AG20443 (cell line): ENCODE measurements around the gene HYAL1.
"Not testable (repeated sequence)": the region's sequence is repeated elsewhere in the genome, so short reads cannot be mapped to it uniquely, and the experiment has no call there.

ENCODE experiments used
- DNase-seq: peaks from one replicate; pipeline ENCODE4 v3.0.0; 2012; ENCODE audit warnings: low spot score, mixed read lengths

HYAL1 gene

DNA sequence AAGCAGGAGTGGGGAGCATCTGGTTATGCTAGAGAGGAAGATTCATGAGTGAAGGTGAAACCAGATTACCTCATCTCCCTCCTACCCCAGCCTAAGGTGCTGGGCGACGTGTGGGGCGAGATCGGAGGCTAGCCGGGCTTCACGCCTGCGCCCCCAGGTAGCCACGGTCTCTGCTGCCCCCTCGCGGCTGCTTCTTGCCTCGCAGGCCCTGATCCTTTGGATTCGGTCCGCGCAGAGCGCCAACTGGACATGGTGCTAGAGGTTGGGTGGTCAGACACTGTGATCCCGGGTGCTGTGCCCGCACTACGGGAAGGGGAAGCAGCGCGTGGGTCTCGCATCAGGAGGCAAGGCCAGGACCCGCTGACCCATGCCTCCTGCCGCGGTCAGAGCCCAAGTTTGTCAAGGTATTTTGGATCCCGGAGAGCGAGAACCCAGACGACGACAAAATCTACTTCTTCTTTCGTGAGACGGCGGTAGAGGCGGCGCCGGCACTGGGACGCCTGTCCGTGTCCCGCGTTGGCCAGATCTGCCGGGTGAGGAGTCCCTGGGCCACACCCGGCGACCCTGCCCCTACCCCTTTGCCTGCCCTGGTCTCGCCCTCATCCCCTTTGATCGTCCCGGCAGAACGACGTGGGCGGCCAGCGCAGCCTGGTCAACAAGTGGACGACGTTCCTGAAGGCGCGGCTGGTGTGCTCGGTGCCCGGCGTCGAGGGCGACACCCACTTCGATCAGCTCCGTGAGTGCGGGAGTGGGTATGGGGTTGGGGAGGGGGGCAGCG is 30.3 kb downstream of the HYAL1 start:
- peak; percentile 93 for DNase-seq

GRCh38 chr3:50272538-50272910 is 30.9 kb downstream of the HYAL1 start:
- DNase-seq, result not testable (repeated sequence)

GRCh38 chr3:50271314-50271936 is 31.9 kb downstream of the HYAL1 start:
- DNase-seq, result no peak

- no peak for DNase-seq
These were observed 32.8 kb downstream of the HYAL1 start for GRCh38 chr3:50270422-50271224.

DNA sequence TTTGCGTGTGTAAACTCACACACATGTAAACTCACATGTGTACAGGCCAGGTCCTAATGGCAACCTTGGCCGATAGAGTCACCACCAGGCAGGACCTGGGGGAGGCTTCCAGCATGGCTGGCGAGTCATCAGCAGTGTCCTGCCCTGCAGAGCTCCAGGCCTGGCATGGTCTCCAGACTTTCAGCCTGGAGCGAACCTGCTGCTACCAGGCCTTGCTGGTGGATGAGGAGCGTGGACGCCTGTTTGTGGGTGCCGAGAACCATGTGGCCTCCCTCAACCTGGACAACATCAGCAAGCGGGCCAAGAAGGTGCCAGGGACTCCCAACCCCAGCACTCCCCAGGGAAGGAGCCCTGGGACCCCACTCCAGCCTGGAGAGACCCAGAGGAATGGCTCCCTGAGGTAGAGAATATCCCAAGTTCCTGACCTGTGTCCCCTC is 33.4 kb downstream of the HYAL1 start:
- DNase-seq, result peak; percentile 78

DNA sequence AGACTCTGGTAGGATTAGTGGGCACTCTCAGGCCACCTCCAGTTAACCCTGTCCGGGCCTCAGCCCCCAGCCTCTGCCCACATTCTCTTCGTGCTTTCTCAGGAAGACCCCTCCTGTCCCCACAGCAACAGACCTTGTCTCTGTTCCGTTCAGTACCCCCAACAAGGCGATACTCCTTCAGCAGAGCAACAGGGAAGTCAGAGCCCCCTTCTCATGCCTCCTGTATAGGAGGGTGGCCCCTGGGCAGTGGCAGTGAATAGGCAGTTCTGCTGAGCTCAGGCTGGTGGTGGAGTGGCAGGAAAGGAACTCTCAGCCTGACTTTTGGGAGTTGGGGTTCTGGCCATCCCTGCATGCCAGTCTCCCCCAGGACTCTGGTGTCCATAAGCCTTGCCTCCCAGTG is 33.9 kb downstream of the HYAL1 start:
- DNase-seq, result no peak

- peak; percentile 58 for DNase-seq
These were observed 34.5 kb downstream of the HYAL1 start, which contains the start of gene SEMA3B for GRCh38 chr3:50268703-50269451. SEMA3B (plus strand) TSS chr3:50269147; CDS start chr3:50269241, 94 bp downstream.

GRCh38 chr3:50268276-50268675 is 35.1 kb downstream of the HYAL1 start:
- DNase-seq, result no peak

DNA sequence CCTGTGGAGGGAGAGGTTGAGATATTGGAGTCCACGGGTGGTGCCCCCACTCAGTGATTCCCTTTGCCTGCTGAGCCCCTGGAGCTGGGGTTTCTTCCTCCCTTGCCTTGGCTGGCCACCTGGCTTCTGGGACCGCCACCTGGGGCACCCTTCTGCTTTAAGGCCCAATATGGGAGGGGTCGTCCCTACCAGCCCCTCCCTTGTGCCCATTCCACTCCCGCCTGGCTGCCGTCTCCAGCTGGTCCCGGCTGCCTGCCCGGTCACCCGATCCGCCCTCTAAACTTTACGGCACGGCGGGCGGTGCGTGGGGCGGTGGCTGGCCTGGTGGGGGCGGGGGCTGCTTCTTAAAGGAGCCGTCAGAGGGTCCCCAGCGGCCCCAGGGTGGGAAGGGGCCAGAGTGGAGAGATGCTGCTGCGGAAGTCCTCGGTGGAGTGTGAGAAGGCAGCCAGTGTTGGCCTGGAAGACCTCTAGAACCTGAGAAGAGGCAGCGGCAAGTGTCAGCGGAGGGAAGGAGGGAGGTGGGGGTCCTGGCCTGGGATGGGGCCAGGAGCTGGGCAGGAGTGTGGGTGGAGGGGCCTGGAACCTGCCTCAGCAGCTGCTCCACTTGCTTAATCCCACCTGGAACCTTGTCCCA is 36.0 kb downstream of the HYAL1 start:
- peak; percentile 72 for DNase-seq

GRCh38 chr3:50266836-50267235 is 36.5 kb downstream of the HYAL1 start:
- DNase-seq, result no peak

DNA sequence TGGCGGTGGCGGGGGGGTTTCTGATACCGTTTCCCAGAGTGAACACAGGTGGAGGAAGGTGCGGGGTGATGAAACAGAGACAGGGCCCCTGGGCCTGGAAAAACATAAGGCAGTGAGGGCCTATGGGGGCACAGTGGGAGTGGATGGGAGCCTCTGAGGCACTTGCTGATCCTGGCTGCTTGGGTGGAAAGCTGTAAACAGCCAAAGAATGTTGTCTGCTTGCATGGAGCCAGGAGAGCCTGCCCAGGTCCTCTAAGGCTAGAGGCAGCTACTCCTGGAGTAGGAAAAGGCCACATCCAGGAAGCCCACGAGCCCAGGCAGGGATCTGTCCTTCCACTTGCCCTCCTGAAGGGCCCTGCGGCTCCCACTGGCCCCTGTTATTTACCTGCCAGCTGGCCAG is 37.4 kb downstream of the HYAL1 start:
- DNase-seq, result peak; percentile 38

DNA sequence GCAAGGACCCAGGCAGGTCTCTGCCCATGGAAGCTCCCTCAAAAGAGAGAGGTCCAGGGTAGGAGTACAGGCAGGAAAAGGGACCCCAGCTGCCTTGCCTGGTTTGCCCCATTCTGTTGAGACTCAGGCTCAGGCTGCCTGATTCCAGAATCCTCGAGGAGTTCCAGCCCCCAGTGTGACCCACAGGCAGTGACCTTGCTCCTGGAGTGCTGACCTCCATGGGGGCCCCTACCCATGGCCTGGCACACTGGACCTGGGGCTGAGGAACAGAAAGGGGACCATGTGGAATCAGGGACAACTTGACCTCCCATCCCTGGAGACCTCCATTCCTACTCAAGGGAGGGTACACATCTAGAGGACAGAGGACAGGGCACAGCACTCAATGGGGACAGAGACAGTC is 37.8 kb downstream of the HYAL1 start:
- no peak for DNase-seq

- no peak for DNase-seq
These were observed 38.3 kb downstream of the HYAL1 start for GRCh38 chr3:50264964-50265485.

GRCh38 chr3:50264383-50264963 is 38.9 kb downstream of the HYAL1 start:
- DNase-seq, result peak; percentile 95

- no peak for DNase-seq
These were observed 39.6 kb downstream of the HYAL1 start for GRCh38 chr3:50263478-50264382.

GRCh38 chr3:50262778-50263177 is 40.6 kb downstream of the HYAL1 start:
- DNase-seq, result no peak

GRCh38 chr3:50262200-50262599 is 41.2 kb downstream of the HYAL1 start:
- not testable (repeated sequence) for DNase-seq

GRCh38 chr3:50261505-50261904 is 41.9 kb downstream of the HYAL1 start:
- DNase-seq, result no peak

- no peak for DNase-seq
These were observed 42.4 kb downstream of the HYAL1 start for GRCh38 chr3:50260942-50261441.
